GM19452 (cell line): Measurements from ENCODE around the gene ECT2L.

Experiments used
- ATAC-seq: cut with Tn5 transposase; IDR thresholded peaks from one replicate; pipeline ENCODE4 v1.9.1; 2021; ENCODE audit not compliant: unreplicated experiment

The ECT2L gene, protein sequence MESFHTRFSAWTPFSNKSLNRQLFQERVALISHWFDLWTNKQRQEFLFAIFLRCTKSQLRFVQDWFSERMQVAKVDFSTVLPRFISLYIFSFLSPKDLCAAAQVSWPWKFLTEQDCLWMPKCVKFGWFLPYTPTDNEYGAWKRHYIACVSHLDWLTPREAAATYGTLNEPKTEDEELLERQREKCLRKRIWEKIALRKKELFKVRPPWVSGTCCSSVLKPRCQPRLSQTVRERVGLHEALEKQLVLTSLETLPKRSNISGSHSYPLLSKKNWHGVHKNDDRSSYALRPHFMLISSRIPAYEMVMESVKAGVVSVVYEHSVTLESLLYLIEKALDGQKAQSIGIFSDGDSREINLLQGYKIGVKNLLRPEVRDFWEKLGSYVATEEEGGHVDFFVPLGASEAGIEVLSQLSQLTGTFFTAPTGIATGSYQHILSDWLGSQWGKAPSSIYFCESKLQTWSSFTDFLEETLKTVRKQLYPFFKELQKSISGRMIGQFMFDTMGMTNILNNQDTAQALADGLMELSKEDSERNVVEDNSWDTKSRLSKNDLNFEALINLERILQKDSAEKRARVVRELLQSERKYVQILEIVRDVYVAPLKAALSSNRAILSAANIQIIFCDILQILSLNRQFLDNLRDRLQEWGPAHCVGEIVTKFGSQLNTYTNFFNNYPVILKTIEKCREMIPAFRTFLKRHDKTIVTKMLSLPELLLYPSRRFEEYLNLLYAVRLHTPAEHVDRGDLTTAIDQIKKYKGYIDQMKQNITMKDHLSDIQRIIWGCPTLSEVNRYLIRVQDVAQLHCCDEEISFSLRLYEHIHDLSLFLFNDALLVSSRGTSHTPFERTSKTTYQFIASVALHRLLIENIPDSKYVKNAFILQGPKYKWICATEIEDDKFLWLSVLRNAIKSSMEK

DNA sequence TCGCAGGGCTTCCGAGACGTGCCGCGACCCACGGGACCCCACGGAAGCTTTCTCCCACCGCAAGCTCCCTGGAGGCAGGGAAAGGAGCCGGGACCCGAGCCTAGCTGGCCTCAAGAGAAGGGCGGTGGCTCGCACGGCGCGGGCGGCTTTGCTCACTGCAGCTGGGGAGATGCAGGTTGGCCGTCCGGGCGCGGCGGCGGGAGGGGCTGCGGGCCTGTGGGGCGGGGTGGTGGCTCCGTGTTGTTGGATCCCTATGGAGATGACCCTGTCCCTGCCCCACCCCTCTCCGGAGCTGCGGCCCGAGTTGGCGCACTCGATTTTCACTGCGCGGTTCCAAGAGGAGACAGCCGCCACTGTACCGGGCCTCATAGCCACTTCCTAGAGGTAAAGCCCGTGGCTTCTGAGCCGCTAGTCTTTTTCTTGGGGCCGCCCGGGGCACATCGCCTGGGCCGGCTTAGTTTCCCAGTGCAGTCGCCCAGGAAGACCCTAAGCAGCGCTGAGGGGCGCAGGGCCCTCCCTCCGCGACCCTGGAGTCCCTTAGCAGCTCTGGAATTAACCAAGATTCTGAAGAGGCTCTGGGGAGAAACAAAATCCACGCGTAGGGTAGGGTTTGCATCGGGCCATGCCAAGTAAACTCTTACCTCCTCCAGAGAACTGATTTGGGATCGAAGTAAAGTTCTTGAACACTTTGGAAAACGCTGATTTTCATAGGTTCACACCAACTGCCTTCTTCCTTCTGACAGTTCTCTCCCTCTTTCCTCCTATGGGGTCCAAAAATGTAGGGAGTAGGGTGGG lies at the start of gene ECT2L:
Gene ECT2L (plus strand): TSS at position 279 of the 795 bp plus-strand sequence. CDS start 17,188 bp downstream, outside the sequence.
- ATAC-seq = no peak

DNA sequence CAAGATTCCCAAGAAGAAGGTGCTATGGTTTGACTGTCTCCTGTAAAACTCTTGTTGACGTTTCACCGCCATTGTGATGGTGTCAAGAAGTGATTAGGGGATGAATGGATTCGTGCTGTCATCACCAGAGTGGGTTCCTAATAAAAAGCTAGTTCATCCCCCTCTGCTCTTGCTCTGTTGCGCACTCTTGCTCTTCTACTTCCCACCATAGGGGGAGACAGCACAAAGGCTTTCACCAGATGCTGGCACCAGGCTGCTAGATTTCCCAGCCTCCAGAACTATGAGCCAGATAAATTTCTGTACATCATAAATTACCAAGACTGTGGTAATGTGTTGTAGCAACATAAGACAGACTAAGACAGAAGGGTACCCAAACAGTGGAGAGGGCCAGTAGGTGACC lies 43.9 kb upstream of the ECT2L start:
- ATAC-seq = no peak

DNA sequence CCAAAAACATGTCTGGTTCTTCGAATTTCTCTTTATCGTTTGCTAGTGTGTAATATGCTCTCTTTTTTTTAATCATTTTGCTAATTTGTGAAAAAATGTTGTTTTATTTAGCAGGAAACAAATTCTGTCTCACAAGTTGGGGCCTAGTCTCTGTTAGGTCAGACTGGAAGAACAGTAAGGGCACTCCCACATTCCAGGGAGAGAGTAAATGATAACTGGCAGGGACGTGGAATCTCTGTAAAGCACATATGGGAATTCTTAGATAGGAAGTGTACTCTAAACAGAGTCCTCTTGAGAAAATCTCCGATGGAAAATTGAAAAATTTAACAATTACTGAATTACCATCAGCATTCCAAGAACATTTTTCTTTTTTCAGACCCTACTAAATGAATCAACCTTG lies 38.8 kb upstream of the ECT2L start:
- ATAC-seq = no peak

DNA sequence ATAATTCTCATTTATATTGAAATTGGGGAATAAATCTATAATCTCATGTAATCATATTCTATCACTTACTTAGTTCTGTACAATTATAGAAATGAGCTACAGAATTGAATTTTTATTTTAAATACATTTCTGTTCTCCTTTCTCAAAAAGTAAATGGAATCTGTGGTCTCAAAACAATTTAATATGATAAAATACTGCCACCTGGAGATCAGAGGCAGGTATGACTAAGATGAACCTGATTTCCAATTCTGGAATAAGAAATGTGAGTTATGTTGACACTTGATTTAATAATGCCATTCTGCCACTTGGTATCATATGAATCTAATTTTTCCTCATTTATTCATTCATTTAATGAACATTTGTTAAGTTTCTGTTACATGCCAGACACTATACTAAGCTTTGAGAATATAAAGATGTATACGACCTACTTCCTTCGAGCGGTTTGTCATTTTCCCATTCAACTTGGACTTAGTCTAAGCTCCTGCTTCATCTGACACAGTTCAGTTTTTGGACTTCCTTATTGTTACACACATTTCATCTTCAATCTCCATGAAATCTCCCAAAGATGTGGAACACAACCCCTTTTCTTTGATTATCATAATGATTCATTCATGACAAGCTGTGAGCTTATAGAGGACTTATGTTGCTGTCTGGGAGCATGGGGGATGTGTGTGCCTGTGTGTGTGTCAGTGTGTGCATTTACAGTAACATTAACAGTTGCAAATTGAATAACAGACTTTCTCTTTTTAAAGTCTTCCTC lies 29.8 kb upstream of the ECT2L start:
- ATAC-seq = no peak

DNA sequence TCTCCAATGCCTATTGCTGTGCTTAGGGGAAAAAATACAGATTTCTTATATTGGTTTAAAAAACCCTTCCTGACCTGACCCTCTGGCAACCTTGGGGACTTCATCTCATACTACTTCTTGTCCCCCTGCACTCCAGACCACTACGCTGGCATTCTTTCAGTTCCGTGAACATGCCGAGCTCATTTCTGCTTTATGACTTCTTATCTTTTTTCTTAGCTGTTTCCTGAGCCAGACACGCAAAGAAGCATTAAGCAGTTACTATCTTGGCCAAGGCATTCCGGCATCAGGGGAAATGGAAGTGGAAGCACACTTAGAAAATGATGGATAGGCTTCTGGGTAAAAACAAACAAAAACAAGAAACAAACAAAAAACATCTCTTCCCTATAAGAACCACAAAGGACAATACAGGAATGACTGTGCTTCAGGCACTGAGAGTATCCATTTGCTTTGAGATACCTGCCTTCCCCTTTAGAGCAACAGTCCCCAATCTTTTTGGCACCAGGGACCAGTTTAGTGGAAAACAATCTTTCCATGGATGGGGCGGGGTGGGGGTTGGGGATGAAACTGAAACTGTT lies 26.7 kb upstream of the ECT2L start:
- ATAC-seq = no peak

DNA sequence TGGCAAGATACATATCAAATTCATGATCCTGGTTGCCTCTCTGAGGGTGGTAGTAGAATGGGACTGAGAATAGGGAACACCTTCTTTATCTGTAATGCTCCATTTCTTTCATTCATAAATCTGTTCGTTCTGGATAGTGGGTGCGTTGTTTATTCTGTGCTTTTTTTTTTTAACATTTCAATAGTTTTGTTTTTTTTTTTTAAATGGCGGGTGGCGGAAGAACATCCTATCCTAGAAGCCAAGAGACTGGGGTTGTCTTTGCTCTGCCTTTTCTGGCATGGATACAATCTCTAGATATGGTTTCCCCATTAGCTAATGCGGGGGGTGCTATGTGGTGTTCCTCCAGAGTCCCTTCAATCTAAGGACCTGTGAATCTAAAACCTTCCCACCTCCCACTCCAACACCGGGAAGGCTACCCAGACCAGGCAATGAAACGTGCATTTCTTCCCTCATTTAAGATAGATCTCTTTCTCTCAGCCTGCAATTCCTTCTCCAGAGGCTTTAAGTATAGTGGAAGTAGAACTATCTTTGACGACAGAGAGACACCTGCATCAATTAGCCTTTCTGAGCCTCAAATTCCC lies 23.2 kb upstream of the ECT2L start:
- ATAC-seq = peak; percentile 0

DNA sequence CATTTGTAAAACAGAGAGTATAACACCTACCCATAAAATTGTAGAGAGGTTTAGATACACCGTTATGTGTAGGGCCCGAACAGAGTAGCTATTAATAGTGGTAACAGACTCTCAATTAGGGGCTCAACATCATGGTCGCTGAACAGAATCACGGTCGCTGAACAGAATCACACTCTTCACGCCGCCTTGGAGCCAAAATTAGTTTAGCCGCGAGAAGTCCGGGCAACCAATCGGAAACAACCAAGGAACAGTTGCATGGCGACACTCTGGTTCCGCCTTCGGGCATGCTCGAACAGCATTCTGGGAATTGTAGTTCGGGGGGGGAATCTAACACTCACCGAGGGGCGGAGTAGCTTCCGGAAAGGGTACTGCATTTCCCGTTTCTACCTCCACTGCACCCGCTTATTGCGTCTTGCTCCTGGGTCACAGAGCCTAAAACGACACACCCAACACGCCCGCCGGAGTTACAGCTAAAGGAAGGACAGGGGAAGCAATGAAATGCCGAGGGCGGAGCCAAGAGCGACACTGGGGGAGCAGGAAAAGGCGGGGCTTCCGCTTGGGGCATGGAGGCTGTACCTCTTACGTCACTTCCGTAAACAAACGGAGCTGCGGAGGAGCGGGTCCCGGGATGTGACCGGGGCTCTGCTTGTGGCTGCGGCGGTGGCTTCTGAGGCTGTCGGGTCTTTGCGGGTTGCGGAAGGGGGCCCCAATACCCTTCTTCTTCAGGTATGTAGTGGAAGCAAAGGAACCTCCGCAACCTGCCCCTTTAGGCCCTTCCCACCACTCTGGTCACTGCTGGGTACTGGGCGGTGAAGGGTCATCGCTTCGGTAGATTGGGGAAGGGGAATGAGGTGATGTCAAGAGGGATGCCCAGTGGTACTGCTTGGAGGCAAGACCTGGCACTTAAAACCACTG lies 22.5 kb upstream of the ECT2L start, which contains the start of gene CCDC28A:
Gene CCDC28A (plus strand): TSS at position 593 of the 915 bp plus-strand sequence. CDS start 2,352 bp downstream, outside the sequence.
- ATAC-seq = peak; percentile 89

DNA sequence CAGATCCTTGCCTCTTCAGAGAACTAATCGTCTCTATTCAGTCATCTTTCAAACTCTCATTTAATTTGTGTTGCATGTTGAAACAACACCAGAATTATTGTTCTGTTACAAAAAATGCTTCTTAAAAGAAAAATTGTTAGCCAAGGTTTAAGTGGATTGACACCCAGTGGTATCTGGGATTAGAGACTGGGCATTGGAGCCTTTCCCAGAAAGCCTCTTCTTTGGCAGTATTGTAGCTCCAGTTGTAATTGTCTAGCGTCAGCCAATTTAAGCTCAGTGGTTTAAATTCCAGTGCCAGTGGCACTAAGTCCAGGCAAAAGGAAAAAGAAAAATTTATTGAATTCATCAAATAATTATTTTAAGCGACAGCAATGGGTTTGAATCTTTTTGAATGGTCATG lies 21.5 kb upstream of the ECT2L start:
- no peak for ATAC-seq

DNA sequence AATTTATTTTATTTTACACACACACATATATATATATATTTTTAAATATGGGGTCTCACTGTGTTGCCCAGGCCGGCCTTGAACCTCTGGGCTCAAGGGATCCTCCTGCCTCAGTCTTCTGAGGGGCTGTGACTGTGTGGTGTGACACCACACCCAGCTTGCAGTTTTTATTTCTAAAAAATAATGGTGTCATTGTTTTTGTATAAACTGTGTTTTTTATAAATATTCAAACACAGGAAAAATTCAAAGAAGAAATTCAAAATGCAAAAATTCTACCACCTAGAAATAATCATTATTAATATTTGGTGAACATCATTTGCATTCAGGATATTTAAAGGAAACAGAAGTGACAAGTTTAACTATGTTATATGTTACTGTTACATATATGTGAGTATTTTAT lies 19.2 kb upstream of the ECT2L start:
- ATAC-seq = no peak

DNA sequence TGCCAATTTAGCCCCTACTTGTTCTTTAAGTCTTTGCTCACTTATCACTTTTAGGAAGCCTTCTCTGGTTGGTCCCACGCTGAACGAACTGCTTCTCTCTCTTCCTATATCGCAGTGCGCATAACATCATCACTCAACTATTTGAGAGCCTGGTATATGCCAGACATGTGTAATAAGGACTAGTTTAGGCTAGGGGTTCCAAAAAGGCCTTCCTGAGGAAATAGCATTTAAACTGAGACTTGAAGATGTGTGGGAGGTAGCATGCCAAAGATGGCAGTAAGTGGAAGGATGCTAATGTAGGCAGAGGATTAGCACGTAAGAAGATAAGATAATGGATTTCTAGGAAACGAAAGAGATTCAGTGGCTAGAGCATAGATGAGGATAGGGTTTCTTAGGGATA lies 17.6 kb upstream of the ECT2L start:
- ATAC-seq = no peak

DNA sequence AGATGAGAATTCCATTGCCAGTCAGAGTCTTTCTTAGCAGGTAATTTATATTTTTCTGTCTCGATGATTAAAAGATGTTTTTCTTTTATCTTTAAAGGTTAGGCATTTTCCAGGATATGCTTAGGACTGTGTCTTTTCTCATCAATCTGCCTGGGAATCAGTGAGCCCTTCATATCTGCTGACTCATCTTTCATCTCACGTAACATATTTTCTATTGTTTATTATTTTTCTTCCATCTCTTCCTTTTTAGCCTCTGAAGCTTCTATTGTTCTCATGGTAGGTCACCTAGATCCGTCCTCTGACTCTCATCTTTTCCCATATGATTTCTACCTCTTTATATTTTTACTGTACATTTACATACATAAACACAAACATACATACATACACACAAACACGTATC lies 13.6 kb upstream of the ECT2L start:
- ATAC-seq = no peak

DNA sequence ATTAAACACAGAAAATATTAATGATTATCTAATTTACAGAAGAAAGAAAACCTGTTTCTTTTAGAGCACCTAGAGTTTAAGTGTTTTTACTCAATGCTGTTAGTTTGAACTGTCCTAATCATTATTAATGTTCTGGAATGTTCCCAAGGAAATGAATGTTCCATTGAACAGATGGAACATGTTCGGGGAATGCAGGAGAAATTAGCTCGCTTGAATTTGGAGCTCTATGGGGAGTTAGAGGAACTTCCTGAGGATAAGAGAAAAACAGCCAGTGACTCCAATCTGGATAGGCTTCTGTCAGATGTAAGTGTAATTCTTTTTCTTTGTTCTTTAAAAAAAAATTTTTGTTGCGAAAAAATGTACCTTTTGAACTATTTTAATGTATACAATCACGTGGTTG lies 10.8 kb upstream of the ECT2L start:
- no peak for ATAC-seq

DNA sequence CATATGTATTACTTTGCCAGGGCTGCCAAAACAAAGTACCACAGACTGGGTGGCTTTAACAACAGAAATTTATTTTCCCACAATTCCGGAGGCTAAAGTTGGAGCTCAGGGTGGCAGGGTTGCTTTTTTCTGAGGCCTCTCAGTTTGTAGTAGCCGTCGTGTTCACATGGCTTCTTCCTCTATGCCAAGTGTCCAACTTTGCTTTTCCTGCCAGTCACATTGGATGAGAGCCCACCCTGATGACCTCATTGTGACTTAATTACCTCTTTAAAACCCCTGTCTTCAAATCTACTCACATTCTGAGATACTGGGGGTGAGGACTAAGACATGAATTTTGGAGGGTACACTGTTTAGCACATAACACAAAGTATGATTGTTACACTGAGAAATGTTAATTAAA lies 9.9 kb upstream of the ECT2L start:
- ATAC-seq = no peak

DNA sequence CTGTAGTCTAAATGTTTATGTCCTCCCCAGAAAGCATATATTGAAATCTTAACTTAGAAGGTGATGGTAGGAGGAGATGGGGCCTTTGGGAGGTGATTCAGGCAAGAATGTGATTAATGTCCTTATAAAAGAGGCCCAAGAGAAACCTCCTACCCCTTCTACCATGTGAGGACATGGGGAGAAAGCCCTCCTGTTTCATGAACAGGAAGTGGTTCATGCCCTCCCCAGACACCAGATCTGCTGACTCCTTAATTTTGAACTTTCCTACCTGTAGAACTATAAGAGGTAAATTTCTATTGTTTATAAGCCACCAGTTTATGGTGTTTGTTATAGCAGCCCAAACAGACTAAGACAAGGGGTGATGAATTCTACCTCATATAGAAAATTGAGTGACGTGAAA lies 8.7 kb upstream of the ECT2L start:
- ATAC-seq = no peak

DNA sequence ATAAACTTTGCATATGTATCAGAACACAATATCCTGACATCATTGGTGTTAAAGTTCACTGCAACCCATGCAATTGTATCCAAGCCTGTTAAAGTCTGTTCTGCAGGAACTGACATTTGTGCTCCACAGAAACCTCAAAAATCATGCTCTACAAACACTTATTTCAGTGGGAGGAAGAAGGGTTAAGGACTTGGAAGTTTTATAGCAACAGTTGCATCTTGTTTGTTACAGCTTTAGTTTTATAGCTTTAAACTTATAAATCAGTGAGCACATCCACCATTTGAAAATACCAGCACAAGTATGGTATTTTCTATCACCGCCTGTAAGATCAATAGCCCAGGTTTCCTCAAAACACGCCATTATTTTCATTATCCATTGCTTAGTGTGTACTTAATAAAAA lies 884 bp downstream of the ECT2L start:
- ATAC-seq = no peak

DNA sequence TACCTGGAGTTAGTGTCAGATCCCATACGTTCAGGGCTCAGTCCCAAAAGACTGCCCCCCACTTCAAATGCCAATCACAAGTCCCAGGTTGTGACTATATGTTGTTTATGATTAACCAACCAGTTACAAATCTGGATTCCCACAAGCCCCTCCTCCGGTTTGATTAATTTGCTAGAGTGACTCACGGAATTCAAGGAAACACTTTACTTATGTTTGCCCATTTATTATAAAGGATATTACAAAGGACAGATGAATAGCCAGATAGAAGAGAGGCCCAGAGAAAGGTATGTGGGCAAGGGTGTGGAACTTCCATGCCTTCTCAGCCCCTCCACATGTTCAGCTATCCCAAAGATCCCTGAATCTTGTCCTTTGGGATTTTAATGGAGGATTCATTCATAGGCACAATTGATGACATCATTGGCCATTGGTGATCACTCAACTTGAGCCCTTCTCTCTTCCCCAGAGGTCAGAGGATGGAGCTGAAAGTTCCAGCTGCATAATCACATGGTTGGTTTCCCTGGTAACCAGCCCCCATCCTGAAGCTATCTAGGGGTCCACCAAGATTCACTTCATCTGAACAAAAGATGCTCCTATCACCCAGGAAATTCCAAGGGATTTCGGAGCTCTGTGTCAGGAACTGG lies 2.0 kb downstream of the ECT2L start:
- no peak for ATAC-seq

DNA sequence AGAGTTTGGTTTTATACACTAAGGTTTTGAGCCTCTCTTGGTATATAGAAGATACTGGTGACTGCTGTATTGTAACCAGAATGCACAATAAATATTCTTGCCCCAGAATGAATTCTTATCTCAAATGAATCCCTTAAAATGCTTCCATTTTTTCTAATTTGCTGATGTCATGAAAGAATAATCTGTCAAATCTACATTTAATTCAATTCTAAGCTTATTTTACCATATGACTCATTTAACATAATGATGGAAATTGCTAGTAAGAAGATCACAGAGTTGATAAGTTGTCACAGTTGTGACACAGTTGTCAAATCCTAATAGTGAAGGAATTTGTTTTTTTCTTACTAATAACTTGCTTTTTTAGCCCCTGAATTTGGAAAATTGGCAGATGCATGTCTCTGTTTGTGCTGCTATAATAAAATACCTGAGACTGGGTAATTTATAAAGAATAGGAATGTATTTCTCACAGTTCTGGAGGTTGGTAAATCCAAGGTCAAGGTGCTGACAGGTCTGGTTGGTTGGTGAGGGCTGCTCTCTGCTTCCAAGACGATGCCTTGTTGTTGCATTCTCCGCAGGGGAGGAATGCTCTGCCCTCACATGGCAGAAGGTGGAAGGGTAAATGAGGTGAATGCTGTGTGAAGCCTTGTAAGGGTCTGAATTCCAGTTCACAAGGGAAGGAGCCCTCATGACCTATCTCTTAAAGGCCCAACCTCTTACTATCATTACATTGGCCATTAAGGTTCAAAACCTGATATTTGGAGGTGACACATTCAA lies 4.7 kb downstream of the ECT2L start:
- ATAC-seq = no peak
